Measurements from ENCODE around the gene SLC2A8.
A peak's percentile ranks its signal among the peaks of the same experiment; 100 is the strongest.

The SLC2A8 gene

GRCh38 chr9:127396808-127397645 lies at the start of gene SLC2A8:
Gene SLC2A8, plus strand, starts transcription at chr9:127397169. Its CDS starts 62 bp downstream, at chr9:127397231.
- H3K4me1 ChIP-seq, result peaks cover 16% of the 10 kb centered on the region
- H3K9ac ChIP-seq, result peak within 1 kb of the TSS; percentile 81
- peak within 1 kb of the TSS; percentile 66 for H3K27ac ChIP-seq
- H4K20me1 ChIP-seq, result peaks cover 39% of the 10 kb centered on the region
- H3K4me2 ChIP-seq, result peak within 1 kb of the TSS; percentile 99
- H3K27me3 ChIP-seq, result peaks cover 38% of the 10 kb centered on the region
- no peak for TF ChIP-seq Cebpa-rat (IDR thresholded peaks at IDR 0.05)
- H3K4me3 ChIP-seq, result peak within 1 kb of the TSS; percentile 85
- no peaks in the 10 kb centered on the region for H3K9me3 ChIP-seq
- 0 out of 2 replicates have a peak, but pooled peaks cover 5% of the 10 kb centered on the region for H3K36me3 ChIP-seq

DNA sequence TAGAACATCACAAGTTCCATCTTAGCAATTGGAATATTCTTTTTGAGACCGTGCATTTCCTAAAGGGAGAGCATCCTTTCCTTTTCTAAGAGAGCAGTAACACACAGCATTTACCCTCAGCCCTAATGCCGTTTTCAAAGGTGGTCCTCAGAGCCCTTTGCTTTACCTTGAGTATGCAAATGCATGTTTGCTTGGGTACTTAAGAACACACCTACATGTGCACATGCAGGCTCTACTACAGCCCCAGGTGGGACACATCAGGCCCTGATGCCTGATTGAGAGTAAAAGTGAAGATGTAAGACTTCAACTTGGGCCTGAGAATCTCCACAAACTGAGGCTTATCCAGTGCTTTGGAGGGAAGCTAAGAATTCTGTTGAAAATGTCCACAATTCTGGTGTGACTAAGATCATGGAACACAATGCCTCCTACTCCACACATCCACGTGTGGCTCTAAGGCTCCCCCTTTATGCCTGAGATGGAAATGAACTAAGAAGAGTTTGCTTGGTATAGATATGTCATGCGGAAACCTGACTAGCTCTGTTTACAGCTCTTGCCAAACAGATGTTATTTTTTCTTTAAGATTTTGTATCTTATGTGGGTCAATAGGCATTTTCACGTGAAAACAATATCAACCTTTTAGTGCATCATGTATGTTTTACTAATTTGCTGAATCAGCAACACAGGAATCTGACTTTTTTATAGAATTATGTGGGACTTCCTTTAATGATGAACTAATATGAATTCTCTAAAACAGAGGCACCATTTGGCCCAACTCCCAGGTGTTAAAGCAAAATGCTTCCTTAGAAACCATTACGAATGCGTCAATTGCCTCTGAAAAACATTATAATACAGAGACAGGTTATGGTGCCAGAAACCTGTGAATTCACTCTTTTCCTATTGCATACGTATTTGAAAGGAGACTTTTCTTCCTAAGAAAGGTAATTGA lies 48.9 kb upstream of the SLC2A8 start:
- Histone ChIP-seq H3K27ac (no peak overlapping the region), H3K4me3 (no peak overlapping the region), H3K27me3 (no peaks in the 10 kb centered on the region), H3K9ac (no peak overlapping the region), H4K20me1 (no peaks in the 10 kb centered on the region), H3K36me3 (no peaks in the 10 kb centered on the region), H3K4me1 (no peaks in the 10 kb centered on the region), H3K4me2 (no peak overlapping the region), H3K9me3 (no peaks in the 10 kb centered on the region)
- TF ChIP-seq Cebpa-rat (IDR thresholded peaks at IDR 0.05), result no peak

DNA sequence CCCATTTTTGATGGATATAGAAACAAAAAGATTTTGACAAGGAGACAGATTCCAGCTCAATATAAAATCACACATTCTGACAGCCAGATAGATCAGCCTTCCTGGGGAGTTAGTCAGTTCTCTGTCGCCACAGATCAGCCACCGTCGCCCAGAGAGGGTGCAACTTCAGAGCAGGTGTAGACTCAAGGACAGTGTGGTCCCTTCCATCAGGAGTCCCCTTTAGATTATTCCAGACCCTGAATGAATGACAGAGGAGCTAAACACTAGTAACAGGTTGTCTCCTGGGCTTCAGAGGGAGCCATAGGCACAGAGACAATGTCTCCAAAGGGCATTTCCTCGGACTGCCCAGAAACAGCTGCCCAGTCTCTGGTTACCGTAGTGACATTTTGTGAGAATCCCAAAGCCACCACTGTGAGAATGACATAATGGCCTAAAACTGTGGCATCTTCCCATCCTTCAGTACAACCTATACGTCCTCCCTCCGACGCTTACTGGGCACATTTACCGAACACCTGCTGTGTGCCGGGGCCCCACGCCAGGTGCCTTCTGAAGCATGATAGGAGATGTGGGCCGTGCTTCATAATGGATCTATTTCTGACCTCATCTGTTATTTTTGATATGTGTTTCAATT lies 47.4 kb upstream of the SLC2A8 start:
- no peak for TF ChIP-seq Cebpa-rat (IDR thresholded peaks at IDR 0.05)
- Histone ChIP-seq H3K27me3 (no peaks in the 10 kb centered on the region), H3K9ac (no peak overlapping the region), H3K9me3 (no peaks in the 10 kb centered on the region), H3K4me3 (no peak overlapping the region), H3K27ac (no peak overlapping the region), H3K36me3 (no peaks in the 10 kb centered on the region), H4K20me1 (no peaks in the 10 kb centered on the region), H3K4me2 (no peak overlapping the region), H3K4me1 (peaks cover 9% of the 10 kb centered on the region)

- Histone ChIP-seq H4K20me1 (no peaks in the 10 kb centered on the region), H3K4me1 (peaks cover 9% of the 10 kb centered on the region), H3K9ac (no peak overlapping the region)
Observed at GRCh38 chr9:127351182-127352166, 45.5 kb upstream of the SLC2A8 start.

GRCh38 chr9:127353882-127354281 lies 43.1 kb upstream of the SLC2A8 start:
- no peak for TF ChIP-seq Cebpa-rat (IDR thresholded peaks at IDR 0.05)
- peaks cover 9% of the 10 kb centered on the region for H3K4me1 ChIP-seq
- no peak overlapping the region for H3K27ac ChIP-seq
- no peak overlapping the region for H3K9ac ChIP-seq
- H4K20me1 ChIP-seq, result no peaks in the 10 kb centered on the region
- no peaks in the 10 kb centered on the region for H3K9me3 ChIP-seq
- no peak overlapping the region for H3K4me3 ChIP-seq
- peak overlapping the region; percentile 33 for H3K4me2 ChIP-seq
- H3K36me3 ChIP-seq, result peaks cover 4% of the 10 kb centered on the region; the same call in 1 of the 2 replicates
- H3K27me3 ChIP-seq, result no peaks in the 10 kb centered on the region

More at GRCh38 chr9:127351182-127352166, 45.5 kb upstream of the SLC2A8 start:
- Histone ChIP-seq H3K4me3 (no peak overlapping the region), H3K36me3 (no peaks in the 10 kb centered on the region), H3K9me3 (no peaks in the 10 kb centered on the region), H3K27me3 (no peaks in the 10 kb centered on the region), H3K4me2 (no peak overlapping the region), H3K27ac (no peak overlapping the region)
- TF ChIP-seq Cebpa-rat (IDR thresholded peaks at IDR 0.05), result no peak

GRCh38 chr9:127356906-127357305 lies 40.1 kb upstream of the SLC2A8 start:
- no peak for TF ChIP-seq Cebpa-rat (IDR thresholded peaks at IDR 0.05)

GRCh38 chr9:127358023-127358535 lies 38.9 kb upstream of the SLC2A8 start:
- no peaks in the 10 kb centered on the region for H4K20me1 ChIP-seq
- peaks cover 15% of the 10 kb centered on the region for H3K4me1 ChIP-seq
- no peak overlapping the region for H3K9ac ChIP-seq
- no peak for TF ChIP-seq Cebpa-rat (IDR thresholded peaks at IDR 0.05)
- peaks cover 4% of the 10 kb centered on the region; the same call in 1 of the 2 replicates for H3K36me3 ChIP-seq
- H3K27me3 ChIP-seq, result no peaks in the 10 kb centered on the region
- no peak overlapping the region for H3K4me2 ChIP-seq
- no peak overlapping the region for H3K4me3 ChIP-seq
- H3K9me3 ChIP-seq, result no peaks in the 10 kb centered on the region
- no peak overlapping the region for H3K27ac ChIP-seq

More at GRCh38 chr9:127356906-127357305, 40.1 kb upstream of the SLC2A8 start:
- H3K4me3 ChIP-seq, result no peak overlapping the region
- H3K9me3 ChIP-seq, result no peaks in the 10 kb centered on the region
- peaks cover 4% of the 10 kb centered on the region; the same call in 1 of the 2 replicates for H3K36me3 ChIP-seq
- peaks cover 15% of the 10 kb centered on the region for H3K4me1 ChIP-seq
- H3K27ac ChIP-seq, result no peak overlapping the region
- no peaks in the 10 kb centered on the region for H3K27me3 ChIP-seq
- H3K9ac ChIP-seq, result no peak overlapping the region
- no peaks in the 10 kb centered on the region for H4K20me1 ChIP-seq
- no peak overlapping the region for H3K4me2 ChIP-seq

- H3K4me3 ChIP-seq, result no peak overlapping the region
- H3K9ac ChIP-seq, result no peak overlapping the region
- no peak overlapping the region for H3K27ac ChIP-seq
- no peaks in the 10 kb centered on the region for H3K9me3 ChIP-seq
- no peaks in the 10 kb centered on the region for H4K20me1 ChIP-seq
- no peak for TF ChIP-seq Cebpa-rat (IDR thresholded peaks at IDR 0.05)
- H3K27me3 ChIP-seq, result no peaks in the 10 kb centered on the region
- peaks cover 10% of the 10 kb centered on the region for H3K4me1 ChIP-seq
- H3K36me3 ChIP-seq, result peaks cover 4% of the 10 kb centered on the region; the same call in 1 of the 2 replicates
- H3K4me2 ChIP-seq, result no peak overlapping the region
Observed at GRCh38 chr9:127358770-127359169, 38.2 kb upstream of the SLC2A8 start.

Measured in BLaER1 (cell line).